Endodermal cell (in vitro differentiated cells): Measurements from ENCODE around the gene ERP27. TPM values are rescaled to one million over a fixed set of nuclear protein-coding genes. Genes with fewer than 3 reads are reported as not detected.

Experiments used
- DNase-seq: peaks from one replicate; pipeline ENCODE4 v3.0.0-alpha.2; 2017
- H3K27ac ChIP-seq: 2 replicates; pipeline ENCODE4 v1.5.1; 2013; ENCODE audit warnings: mild to moderate bottlenecking, low read depth, low read length, moderate library complexity
- H3K27me3 ChIP-seq: 2 replicates; pipeline ENCODE4 v1.6.1; 2013; ENCODE audit warnings: mild to moderate bottlenecking, low read length, moderate library complexity; ENCODE audit not compliant: insufficient read depth, control insufficient read depth, poor library complexity, severe bottlenecking
- H3K36me3 ChIP-seq: 2 replicates; pipeline ENCODE4 v1.7.0; 2013; ENCODE audit warnings: mild to moderate bottlenecking, low read length, moderate library complexity; ENCODE audit not compliant: control insufficient read depth, insufficient read depth
- H3K4me1 ChIP-seq: one replicate; pipeline ENCODE4 v1.7.0; 2013; ENCODE audit warnings: low read length; ENCODE audit not compliant: control insufficient read depth, insufficient read depth
- H3K4me3 ChIP-seq: 2 replicates; pipeline ENCODE4 v1.5.1; 2013; ENCODE audit warnings: mild to moderate bottlenecking, low read length, moderate library complexity
- H3K9ac ChIP-seq: 2 replicates; pipeline ENCODE4 v1.6.1; 2013; ENCODE audit warnings: mild to moderate bottlenecking, low read length, moderate library complexity; ENCODE audit not compliant: poor library complexity, severe bottlenecking; ENCODE audit errors: extremely low read depth
- H3K9me3 ChIP-seq: 2 replicates; pipeline ENCODE4 v1.6.1; 2013; ENCODE audit warnings: mild to moderate bottlenecking, low read length, moderate library complexity; ENCODE audit not compliant: control insufficient read depth
- H3K27ac Mint-ChIP-seq: 2 replicates; pipeline ENCODE4 v1.8.0; 2020; ENCODE audit warnings: mixed read lengths
- H3K27me3 Mint-ChIP-seq: 2 replicates; pipeline ENCODE4 v1.8.0; 2021; ENCODE audit warnings: mild to moderate bottlenecking, mixed read lengths; ENCODE audit not compliant: insufficient read depth
- H3K36me3 Mint-ChIP-seq: 2 replicates; pipeline ENCODE4 v1.8.0; 2020; ENCODE audit warnings: low read depth, mixed read lengths
- H3K4me1 Mint-ChIP-seq: 2 replicates; pipeline ENCODE4 v1.8.0; 2020; ENCODE audit warnings: mixed read lengths
- H3K4me3 Mint-ChIP-seq: 2 replicates; pipeline ENCODE4 v1.8.0; 2020; ENCODE audit warnings: mild to moderate bottlenecking, moderate library complexity, mixed read lengths
- H3K9me3 Mint-ChIP-seq: 2 replicates; pipeline ENCODE4 v1.8.0; 2020; ENCODE audit warnings: mild to moderate bottlenecking, mixed read lengths
- WGBS, 2 experiments: methylation state at CpG; one replicate each; pipeline versions ENCODE4 v1.1.5 to v1.1.7; 2013; ENCODE audit warnings: missing lambda C conversion rate in 2 of 2, mixed read lengths in 1 of 2; ENCODE audit not compliant: insufficient coverage in 1 of 2, insufficient read length in 1 of 2; 5-methylcytosine and 5-hydroxymethylcytosine counted together
- total RNA-seq, 2 donors: library from RNA; stranded (reverse); fragmentation: NEBNext Ultra II Directional in 1 of 2; extraction: Animal tissue kit (Norgen Biotek cat#: 25700) in 1 of 2; gene quantifications; 2 replicates in 1 of 2; 3 replicates in 1 of 2; pipeline ENCODE4 v1.2.1, GENCODE V29; 2021
- TF ChIP-seq, protein P1 (sequence below): fragments of 200-600 bp; sonication (generic); conservative IDR thresholded peaks from 2 replicates; pipeline ENCODE4 v1.5.0; 2021; ENCODE audit warnings: antibody characterized with exemption, mild to moderate bottlenecking

ERP27 gene
- total RNA-seq, 2 donors from 2014 or later = 0.15 to 0.22 TPM

DNA sequence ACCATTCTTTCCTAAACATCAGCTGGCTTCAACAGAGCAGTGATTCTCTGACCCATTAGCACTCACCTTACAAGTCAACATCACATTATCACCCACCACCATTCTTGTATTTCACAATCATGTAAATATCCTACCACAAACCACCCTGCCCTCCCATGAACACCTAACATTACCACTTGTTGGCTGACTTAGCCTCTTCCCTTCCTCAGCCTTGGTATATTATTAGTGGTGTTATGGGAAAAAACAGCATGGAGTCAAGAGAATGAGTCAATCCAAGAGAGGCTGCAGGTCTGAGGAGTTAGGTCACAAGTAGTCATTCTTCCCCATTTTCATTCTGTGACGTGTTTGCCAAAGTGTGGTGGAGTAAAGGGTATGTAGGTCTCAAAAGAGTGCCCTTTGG, 30.4 kb downstream of the ERP27 start:
- no peak overlapping the region for H3K4me3 ChIP-seq
- Mint-ChIP-seq H3K27ac (no peak overlapping the region), H3K4me1 (peaks cover 8% of the 10 kb centered on the region), H3K4me3 (no peak overlapping the region), H3K36me3 (no peaks in the 10 kb centered on the region), H3K9me3 (no peaks in the 10 kb centered on the region), H3K27me3 (no peaks in the 10 kb centered on the region)
- H3K9ac ChIP-seq = no peak overlapping the region
- no peaks in the 10 kb centered on the region for H3K9me3 ChIP-seq
- no peaks in the 10 kb centered on the region for H3K4me1 ChIP-seq
- H3K36me3 ChIP-seq = no peaks in the 10 kb centered on the region
- DNase-seq = no peak
- TF ChIP-seq, protein P1, sequence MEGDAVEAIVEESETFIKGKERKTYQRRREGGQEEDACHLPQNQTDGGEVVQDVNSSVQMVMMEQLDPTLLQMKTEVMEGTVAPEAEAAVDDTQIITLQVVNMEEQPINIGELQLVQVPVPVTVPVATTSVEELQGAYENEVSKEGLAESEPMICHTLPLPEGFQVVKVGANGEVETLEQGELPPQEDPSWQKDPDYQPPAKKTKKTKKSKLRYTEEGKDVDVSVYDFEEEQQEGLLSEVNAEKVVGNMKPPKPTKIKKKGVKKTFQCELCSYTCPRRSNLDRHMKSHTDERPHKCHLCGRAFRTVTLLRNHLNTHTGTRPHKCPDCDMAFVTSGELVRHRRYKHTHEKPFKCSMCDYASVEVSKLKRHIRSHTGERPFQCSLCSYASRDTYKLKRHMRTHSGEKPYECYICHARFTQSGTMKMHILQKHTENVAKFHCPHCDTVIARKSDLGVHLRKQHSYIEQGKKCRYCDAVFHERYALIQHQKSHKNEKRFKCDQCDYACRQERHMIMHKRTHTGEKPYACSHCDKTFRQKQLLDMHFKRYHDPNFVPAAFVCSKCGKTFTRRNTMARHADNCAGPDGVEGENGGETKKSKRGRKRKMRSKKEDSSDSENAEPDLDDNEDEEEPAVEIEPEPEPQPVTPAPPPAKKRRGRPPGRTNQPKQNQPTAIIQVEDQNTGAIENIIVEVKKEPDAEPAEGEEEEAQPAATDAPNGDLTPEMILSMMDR = no peak
- H3K27ac ChIP-seq = no peak overlapping the region
- no peaks in the 10 kb centered on the region for H3K27me3 ChIP-seq
- WGBS, 2 experiments = 87% methylated on average over 1 of the region's 1 CpG; no CpG with 5 or more reads in 1 of the 2 experiments

DNA sequence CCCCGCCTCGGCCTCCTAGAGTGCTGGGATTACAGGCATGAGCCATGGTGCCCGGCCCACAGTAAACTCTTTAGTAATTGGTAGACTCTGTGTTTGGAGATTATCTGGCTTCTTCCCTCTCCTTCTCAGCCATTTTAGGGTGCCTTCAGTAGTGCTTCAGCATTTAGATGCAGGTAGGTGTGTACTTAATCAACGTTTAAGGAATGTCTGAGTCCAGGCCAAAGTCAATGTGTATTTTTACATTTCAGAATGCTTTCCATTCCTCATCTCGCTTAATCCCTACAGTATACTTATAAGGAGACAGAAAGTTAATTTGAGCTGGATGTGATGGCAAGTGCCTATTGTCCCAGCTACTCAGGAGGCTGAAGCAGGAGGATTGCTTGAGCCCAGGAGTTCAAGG, 32.2 kb downstream of the ERP27 start:
- Mint-ChIP-seq H3K9me3 (no peaks in the 10 kb centered on the region), H3K27ac (no peak overlapping the region), H3K4me3 (no peak overlapping the region), H3K4me1 (peaks cover 11% of the 10 kb centered on the region), H3K36me3 (no peaks in the 10 kb centered on the region), H3K27me3 (no peaks in the 10 kb centered on the region)
- Histone ChIP-seq H3K27me3 (no peaks in the 10 kb centered on the region), H3K36me3 (no peaks in the 10 kb centered on the region), H3K4me1 (no peaks in the 10 kb centered on the region), H3K27ac (no peak overlapping the region), H3K9me3 (no peaks in the 10 kb centered on the region), H3K9ac (no peak overlapping the region), H3K4me3 (no peak overlapping the region)
- no peak for DNase-seq
- 93 to 95% methylated on average over 3 to 5 of the region's 5 CpGs for WGBS, 2 experiments
- TF ChIP-seq, protein P1 = no peak

DNA sequence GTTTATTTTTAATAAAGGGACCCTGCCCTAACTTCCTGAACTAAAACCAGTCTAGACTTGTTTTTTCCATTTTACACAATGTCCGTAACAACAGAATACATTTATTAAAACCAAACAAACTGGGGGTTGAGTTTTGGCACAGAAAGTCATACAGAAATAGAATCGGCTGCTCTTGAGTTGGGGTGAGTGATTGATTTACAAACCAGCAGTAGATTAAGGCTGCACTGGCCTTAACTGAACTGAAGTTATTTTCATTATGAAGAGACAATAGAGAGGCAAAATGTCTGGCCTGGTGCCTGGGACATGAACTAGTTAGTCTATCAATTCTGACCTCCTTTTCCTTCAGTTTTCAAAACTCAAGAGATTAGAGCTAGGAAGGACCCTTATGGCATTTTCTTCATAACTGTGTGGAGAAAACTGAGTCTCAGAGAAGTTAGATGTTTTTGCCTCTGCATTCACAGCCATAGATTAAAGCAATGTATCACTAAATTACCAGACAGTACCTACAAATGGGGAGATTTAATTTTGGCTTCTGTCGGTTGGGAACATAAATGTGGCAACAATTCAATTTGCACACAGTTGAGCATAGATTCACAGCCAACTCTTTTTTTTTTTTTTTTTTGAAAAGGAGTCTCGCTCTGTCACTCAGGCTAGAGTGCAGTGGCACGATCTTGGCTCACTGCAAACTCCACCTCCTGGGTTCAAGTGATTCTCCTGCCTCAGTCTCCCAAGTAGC, 32.9 kb downstream of the ERP27 start:
- Histone ChIP-seq H3K4me1 (no peaks in the 10 kb centered on the region), H3K36me3 (no peaks in the 10 kb centered on the region), H3K27me3 (no peaks in the 10 kb centered on the region), H3K4me3 (no peak overlapping the region), H3K9ac (no peak overlapping the region), H3K9me3 (no peaks in the 10 kb centered on the region), H3K27ac (no peak overlapping the region)
- Mint-ChIP-seq H3K9me3 (no peaks in the 10 kb centered on the region), H3K27ac (no peak overlapping the region), H3K4me3 (no peak overlapping the region), H3K27me3 (no peaks in the 10 kb centered on the region), H3K36me3 (no peaks in the 10 kb centered on the region), H3K4me1 (peaks cover 11% of the 10 kb centered on the region)
- TF ChIP-seq, protein P1 = no peak
- 80 to 98% methylated on average over 2 to 4 of the region's 5 CpGs for WGBS, 2 experiments
- no peak for DNase-seq
